Spleen (tissue), 7 donors: ENCODE results near the gene UQCR10.

Experiments used
- CTCF ChIP-seq, 11 experiments: fragments of 200-600 bp in 7 of 11; fragments of 450-650 bp in 4 of 11; sonication (generic) in 4 of 11; IDR thresholded peaks in 8 of 11; conservative IDR thresholded peaks in 3 of 11; 1 replicate in 7 of 11; 2 replicates in 4 of 11; pipeline versions ENCODE4 v1.4.0 to v1.8.0; 2016 to 2021; ENCODE audit warnings: antibody characterized with exemption in 11 of 11, inconsistent platforms in 4 of 11, mild to moderate bottlenecking in 1 of 11
- POLR2A ChIP-seq, 3 donors: fragments of 450-650 bp; IDR thresholded peaks; one replicate each; pipeline ENCODE4 v1.5.1; 2017; ENCODE audit warnings: antibody characterized with exemption in 3 of 3, mild to moderate bottlenecking in 1 of 3
- donor health status: DM: no; HTN: no; CAD: no; lungs with moderate emphysema.
- donor health status: DM: no; HTN: no; CAD: no.
- donor health status: DM: no; HTN: no; CAD: no.

GRCh38 chr22:29765905-29766631, 1.1 kb upstream of the UQCR10 start:
- TF ChIP-seq CTCF (IDR thresholded peaks at IDR 0.05 in 8 of 11, conservative IDR thresholded peaks at IDR 0.05 in 3 of 11) (no peak), POLR2A (IDR thresholded peaks at IDR 0.05) (no peak)
